HG03558 (cell line): Measurements from ENCODE around the gene ARFGAP3.

Experiments used
- ATAC-seq: cut with Tn5 transposase; IDR thresholded peaks from one replicate; pipeline ENCODE4 v1.9.1; 2021; ENCODE audit warnings: moderate number of reproducible peaks; ENCODE audit not compliant: unreplicated experiment; ENCODE audit errors: extremely low read depth

ARFGAP3 gene

GRCh38 chr22:42856865-42857704, at the start of gene ARFGAP3:
Gene ARFGAP3, minus strand, starts transcription at chr22:42857273. Its CDS starts 91 bp downstream, at chr22:42857182.
- ATAC-seq, result peak; percentile 59

GRCh38 chr22:42905702-42906183, 48.7 kb upstream of the ARFGAP3 start:
- no peak for ATAC-seq

GRCh38 chr22:42905217-42905616, 48.1 kb upstream of the ARFGAP3 start:
- no peak for ATAC-seq

GRCh38 chr22:42904050-42904449, 47.0 kb upstream of the ARFGAP3 start:
- ATAC-seq, result no peak

- no peak for ATAC-seq
These were observed 45.9 kb upstream of the ARFGAP3 start for GRCh38 chr22:42902875-42903510.

GRCh38 chr22:42901790-42902508, 44.9 kb upstream of the ARFGAP3 start:
- no peak for ATAC-seq

- ATAC-seq, result no peak
These were observed 40.9 kb upstream of the ARFGAP3 start for GRCh38 chr22:42897960-42898359.

- no peak for ATAC-seq
These were observed 38.5 kb upstream of the ARFGAP3 start for GRCh38 chr22:42895541-42895981.

- no peak for ATAC-seq
These were observed 38.0 kb upstream of the ARFGAP3 start for GRCh38 chr22:42895087-42895486.

GRCh38 chr22:42893371-42894150, 36.5 kb upstream of the ARFGAP3 start:
- no peak for ATAC-seq

GRCh38 chr22:42892571-42893316, 35.7 kb upstream of the ARFGAP3 start:
- no peak for ATAC-seq

- ATAC-seq, result no peak
These were observed 35.1 kb upstream of the ARFGAP3 start for GRCh38 chr22:42892156-42892555.

GRCh38 chr22:42891696-42892095, 34.6 kb upstream of the ARFGAP3 start:
- ATAC-seq, result no peak

- no peak for ATAC-seq
These were observed 33.9 kb upstream of the ARFGAP3 start for GRCh38 chr22:42891008-42891407.

- ATAC-seq, result no peak
These were observed 32.2 kb upstream of the ARFGAP3 start for GRCh38 chr22:42889304-42889703.

GRCh38 chr22:42887523-42888507, 30.7 kb upstream of the ARFGAP3 start:
- no peak for ATAC-seq

GRCh38 chr22:42887120-42887519, 30.0 kb upstream of the ARFGAP3 start:
- ATAC-seq, result no peak

GRCh38 chr22:42885446-42885845, 28.4 kb upstream of the ARFGAP3 start:
- no peak for ATAC-seq
